H1 (cell line): ENCODE data around the gene MT1X. TPM values are rescaled to one million over a fixed set of nuclear protein-coding genes. Genes with fewer than 3 reads are reported as not detected.
A peak's percentile ranks its signal among the peaks of the same experiment; 100 is the strongest.

ENCODE experiments used
- CTCF ChIA-PET: fragments of 300-600 bp; sonication (Branson Sonifier 250); formaldehyde crosslinking; loops from one replicate; lab custom pipeline; 2021; ENCODE audit not compliant: partially characterized antibody; lab: Charles Lee
- POLR2A ChIA-PET: fragments of 300-600 bp; sonication (Branson Sonifier 250); formaldehyde crosslinking; loops from one replicate; lab custom pipeline; 2021; ENCODE audit warnings: inconsistent platforms; ENCODE audit not compliant: partially characterized antibody; lab: Charles Lee
- DNase-seq, 2 experiments: peaks; one replicate each; pipeline versions ENCODE4 v3.0.0 to v3.0.0-alpha.2; 2010 to 2022; ENCODE audit warnings: low spot score in 2 of 2, low read depth in 1 of 2, mixed read lengths in 1 of 2
- FAIRE-seq: peaks from 2 replicates; lab custom pipeline; 2011; peaks lifted over from hg19 to GRCh38; lab: Jason Lieb, UNC
- H2AFZ ChIP-seq: 2 replicates; pipeline ENCODE4 v1.8.1; 2012; ENCODE audit warnings: low read length, inconsistent platforms
- H2AK5ac ChIP-seq: 2 replicates; pipeline ENCODE4 v1.6.1; 2013; ENCODE audit warnings: low read depth, low read length
- H2BK120ac ChIP-seq: replicated peaks from 2 replicates; pipeline ENCODE3; 2013; ENCODE audit warnings: low read depth, low read length, inconsistent platforms
- H2BK12ac ChIP-seq: 2 replicates; pipeline ENCODE4 v1.6.1; 2013; ENCODE audit warnings: low read depth, low read length
- H2BK15ac ChIP-seq: 2 replicates; pipeline ENCODE4 v1.6.1; 2013; ENCODE audit warnings: low read length
- H2BK20ac ChIP-seq: 2 replicates; pipeline ENCODE4 v1.6.1; 2013; ENCODE audit warnings: low read length
- H2BK5ac ChIP-seq: 2 replicates; pipeline ENCODE4 v1.6.1; 2013; ENCODE audit warnings: low read depth, low read length
- H3K14ac ChIP-seq: 2 replicates; pipeline ENCODE4 v1.6.1; 2013; ENCODE audit warnings: inconsistent platforms; ENCODE audit not compliant: insufficient read length
- H3K18ac ChIP-seq: 2 replicates; pipeline ENCODE4 v1.6.1; 2013; ENCODE audit warnings: low read length; ENCODE audit errors: extremely low read depth
- H3K23ac ChIP-seq: 2 replicates; pipeline ENCODE4 v1.6.1; 2013; ENCODE audit warnings: inconsistent platforms; ENCODE audit not compliant: insufficient read length
- H3K23me2 ChIP-seq: 2 replicates; pipeline ENCODE4 v1.6.1; 2013; ENCODE audit warnings: low read depth, low read length
- H3K27ac ChIP-seq: 2 replicates; pipeline ENCODE4 v1.6.1; 2011; ENCODE audit warnings: low read depth, low read length, inconsistent platforms
- H3K27me3 ChIP-seq, 4 experiments: replicated peaks in 1 of 4; 1 replicate in 1 of 4; 2 replicates in 3 of 4; pipeline versions ENCODE4 v1.6.1 to v1.8.1; 2011 to 2013; ENCODE audit warnings: low read length in 3 of 4, mild to moderate bottlenecking in 3 of 4, inconsistent platforms in 2 of 4, mixed read lengths in 2 of 4, moderate library complexity in 1 of 4; ENCODE audit not compliant: control insufficient read depth in 3 of 4, insufficient read depth in 3 of 4; ENCODE audit errors: extremely low read depth in 1 of 4
- H3K36me3 ChIP-seq, 4 experiments: 2 replicates each; pipeline versions ENCODE4 v1.6.1 to v1.8.1; 2011 to 2013; ENCODE audit warnings: mild to moderate bottlenecking in 4 of 4, low read length in 3 of 4, moderate library complexity in 2 of 4, control low read depth in 1 of 4, inconsistent platforms in 1 of 4; ENCODE audit not compliant: insufficient read depth in 4 of 4, control insufficient read depth in 2 of 4
- H3K4ac ChIP-seq: replicated peaks from 2 replicates; pipeline ENCODE3; 2013; ENCODE audit warnings: low read length, low read depth, mixed read lengths, inconsistent platforms; ENCODE audit not compliant: insufficient read length
- H3K4me1 ChIP-seq, 4 experiments: replicated peaks in 1 of 4; 1 replicate in 1 of 4; 2 replicates in 3 of 4; pipeline versions ENCODE4 v1.6.1 to v1.8.1; 2011 to 2013; ENCODE audit warnings: low read length in 3 of 4, inconsistent platforms in 2 of 4, mixed read lengths in 1 of 4; ENCODE audit not compliant: insufficient read depth in 4 of 4, control insufficient read depth in 3 of 4
- H3K4me2 ChIP-seq, 2 experiments: 2 replicates each; pipeline versions ENCODE4 v1.6.1 to v1.8.1; 2011 to 2013; ENCODE audit warnings: low read depth in 2 of 2, low read length in 2 of 2, control low read depth in 1 of 2, inconsistent platforms in 1 of 2, mild to moderate bottlenecking in 1 of 2; ENCODE audit not compliant: insufficient read depth in 1 of 2
- H3K4me3 ChIP-seq, 4 experiments: fragments of 200-600, 300-600 bp in 1 of 4; sonication (generic), shearing (Covaris generic), sonication (Bioruptor Twin) in 1 of 4; 2 replicates each; pipeline versions ENCODE4 v1.5.1 to v1.8.1; 2011 to 2016; ENCODE audit warnings: low read length in 4 of 4, low read depth in 3 of 4, control low read depth in 2 of 4, inconsistent platforms in 2 of 4, mild to moderate bottlenecking in 2 of 4, mixed read lengths in 1 of 4, moderate library complexity in 1 of 4; ENCODE audit not compliant: insufficient read depth in 2 of 4; ENCODE audit errors: extremely low read depth in 1 of 4
- H3K56ac ChIP-seq: replicated peaks from 2 replicates; pipeline ENCODE3; 2013; ENCODE audit warnings: low read depth, mild to moderate bottlenecking, mixed read lengths, low read length, inconsistent platforms; ENCODE audit not compliant: insufficient read length
- H3K79me1 ChIP-seq: 2 replicates; pipeline ENCODE4 v1.6.1; 2013; ENCODE audit warnings: low read depth, low read length, control low read depth
- H3K79me2 ChIP-seq, 2 experiments: 2 replicates each; pipeline versions ENCODE4 v1.6.1 to v1.8.1; 2012 to 2013; ENCODE audit warnings: low read length in 2 of 2, mild to moderate bottlenecking in 2 of 2, inconsistent platforms in 1 of 2; ENCODE audit not compliant: insufficient read depth in 2 of 2, control insufficient read depth in 1 of 2
- H3K9ac ChIP-seq, 4 experiments: replicated peaks in 1 of 4; 1 replicate in 1 of 4; 2 replicates in 3 of 4; pipeline versions ENCODE4 v1.6.1 to v1.8.1; 2011 to 2013; ENCODE audit warnings: low read depth in 3 of 4, low read length in 3 of 4, control low read depth in 2 of 4, mild to moderate bottlenecking in 2 of 4, moderate library complexity in 2 of 4, inconsistent platforms in 1 of 4; ENCODE audit errors: extremely low read depth in 1 of 4
- H3K9me3 ChIP-seq, 2 experiments: 2 replicates each; pipeline versions ENCODE4 v1.6.1 to v1.8.1; 2012 to 2013; ENCODE audit warnings: mild to moderate bottlenecking in 2 of 2, moderate library complexity in 2 of 2, control low read depth in 1 of 2, inconsistent platforms in 1 of 2, low read depth in 1 of 2, low read length in 1 of 2, mixed read lengths in 1 of 2; ENCODE audit not compliant: insufficient read depth in 2 of 2
- H4K20me1 ChIP-seq, 2 experiments: replicated peaks in 1 of 2; 2 replicates each; pipeline versions ENCODE3 to v1.8.1; 2011 to 2013; ENCODE audit warnings: inconsistent platforms in 2 of 2, low read length in 2 of 2, mild to moderate bottlenecking in 1 of 2; ENCODE audit not compliant: insufficient read depth in 2 of 2, control insufficient read depth in 1 of 2
- H4K5ac ChIP-seq: 2 replicates; pipeline ENCODE4 v1.6.1; 2013; ENCODE audit warnings: low read length, low read depth, mixed read lengths, inconsistent platforms; ENCODE audit not compliant: insufficient read length
- H4K8ac ChIP-seq: 2 replicates; pipeline ENCODE4 v1.8.0; 2013; ENCODE audit warnings: mild to moderate bottlenecking, moderate library complexity, low read length, inconsistent platforms; ENCODE audit not compliant: insufficient read depth; ENCODE audit errors: extremely low read depth
- H4K91ac ChIP-seq: replicated peaks from 2 replicates; pipeline ENCODE3; 2013; ENCODE audit warnings: low read length, mixed read lengths, inconsistent platforms; ENCODE audit not compliant: insufficient read length
- CTBP2 ChIP-seq: IDR thresholded peaks from 2 replicates; pipeline ENCODE4 v1.7.0; 2011; ENCODE audit warnings: borderline replicate concordance, mild to moderate bottlenecking, moderate library complexity, mixed read lengths, low read length; ENCODE audit not compliant: insufficient read depth, insufficient read length
- JUND ChIP-seq: IDR thresholded peaks from 2 replicates; pipeline ENCODE4 v1.6.1; 2011; ENCODE audit warnings: mild to moderate bottlenecking, improper control_type of control experiment, low read length
- ZNF274 ChIP-seq: IDR thresholded peaks from 2 replicates; pipeline ENCODE4 v1.7.0; 2012; ENCODE audit warnings: low read length, borderline replicate concordance; ENCODE audit errors: extremely low read depth
- WGBS, 2 experiments: shearing (Covaris generic) in 1 of 2; methylation state at CpG; one replicate each; pipeline versions ENCODE4 v1.1.6 to v1.1.7; 2013 to 2015; ENCODE audit warnings: low lambda C conversion rate in 2 of 2, mixed read lengths in 2 of 2, inconsistent platforms in 1 of 2, low coverage in 1 of 2, missing lambda C conversion rate in 1 of 2; ENCODE audit not compliant: insufficient replicate concordance in 2 of 2, insufficient coverage in 1 of 2, insufficient read length in 1 of 2; ENCODE audit errors: extremely low coverage in 1 of 2, missing lambda C conversion rate in 1 of 2; 5-methylcytosine and 5-hydroxymethylcytosine counted together
- polyA plus RNA-seq, 7 experiments: library from polyadenylated mRNA; depleted of rRNA in 3 of 7; stranded (reverse) in 5 of 7; unstranded in 2 of 7; fragments of >200 nt in 5 of 7; fragments of 200-250 nt in 2 of 7; gene quantifications; 1 replicate in 5 of 7; 2 replicates in 1 of 7; 4 replicates in 1 of 7; pipeline versions ENCODE4 v1.2.1 to v1.2.3, GENCODE V29; 2011 to 2013; ENCODE audit warnings: missing spikeins in 2 of 7, mixed read lengths in 2 of 7
- total RNA-seq: library from RNA; stranded (reverse); fragmentation: NEBNext Ultra II Directional; extraction: Animal tissue kit (Norgen Biotek cat#: 25700); gene quantifications from 2 replicates; pipeline ENCODE4 v1.2.1, GENCODE V29; 2021

Gene MT1X
- total and polyA plus RNA-seq, 2 of the 8 experiments (the other 6 are each of a cell fraction or from before 2014, with no cell fraction given) = 52.4 to 1,060 TPM

- Histone ChIP-seq H3K18ac (no peak overlapping the region; the same call in 1 of the 2 replicates), H3K36me3 (no peaks in the 10 kb centered on the region), H3K56ac (no peak overlapping the region), H3K79me1 (no peaks in the 10 kb centered on the region), H3K79me2 (no peaks in the 10 kb centered on the region), H3K4me3 (no peak overlapping the region), H4K20me1 (no peaks in the 10 kb centered on the region), H3K23ac (no peak overlapping the region), H3K23me2 (no peaks in the 10 kb centered on the region), H2BK12ac (no peak overlapping the region), H2BK15ac (no peak overlapping the region), H4K8ac (no peak overlapping the region), H3K4me2 (no peak overlapping the region), H3K9me3 (no peaks in the 10 kb centered on the region), H4K5ac (no peak overlapping the region), H3K27ac (no peak overlapping the region), H2BK120ac (no peak overlapping the region), H2BK20ac (no peak overlapping the region)
- WGBS, 2 experiments = 89% methylated on average over 3 of the region's 3 CpGs; no CpG with 5 or more reads in 1 of the 2 experiments
- DNase-seq = no peak
- TF ChIP-seq CTBP2 (no peak), JUND (no peak), ZNF274 (no peak)
- TF ChIP-seq, all 59 proteins: peak for 0
- peaks cover 0 to 3% (median 0%) of the 10 kb centered on the region in 4 experiments; a peak in 1 of 7 replicates for H3K27me3 ChIP-seq
- ChIA-PET CTCF (interaction anchor here (0.7 to 5.2 kb wide), 4 partner anchors 14 to 185 kb away, joined by 3 to 26 read pairs (median 4); no protein-coding TSS in a partner anchor), POLR2A (interaction anchor here (1.4 to 2.4 kb wide), 2 partner anchors 11 to 12 kb away, joined by 4 to 8 read pairs; partner anchors contain the start of gene NUP93)
- peak; percentile 65 for FAIRE-seq
- no peak overlapping the region for H3K9ac ChIP-seq
- no peak overlapping the region for H2AK5ac ChIP-seq
- H3K4ac ChIP-seq = no peak overlapping the region
- no peak overlapping the region for H2BK5ac ChIP-seq
- no peak overlapping the region for H2AFZ ChIP-seq
- H3K4me1 ChIP-seq = no peaks in the 10 kb centered on the region
- no peak overlapping the region for H3K14ac ChIP-seq
- no peak overlapping the region for H4K91ac ChIP-seq
These were observed 34.5 kb downstream of the MT1X start for GRCh38 chr16:56716761-56717160.
